ENCODE data around the gene PRELID2. TPM values are rescaled to one million over a fixed set of nuclear protein-coding genes. Genes with fewer than 3 reads are reported as not detected.

Gene PRELID2
- total RNA-seq, 2 donors from 2014 or later: 6.7 to 14.3 TPM

DNA sequence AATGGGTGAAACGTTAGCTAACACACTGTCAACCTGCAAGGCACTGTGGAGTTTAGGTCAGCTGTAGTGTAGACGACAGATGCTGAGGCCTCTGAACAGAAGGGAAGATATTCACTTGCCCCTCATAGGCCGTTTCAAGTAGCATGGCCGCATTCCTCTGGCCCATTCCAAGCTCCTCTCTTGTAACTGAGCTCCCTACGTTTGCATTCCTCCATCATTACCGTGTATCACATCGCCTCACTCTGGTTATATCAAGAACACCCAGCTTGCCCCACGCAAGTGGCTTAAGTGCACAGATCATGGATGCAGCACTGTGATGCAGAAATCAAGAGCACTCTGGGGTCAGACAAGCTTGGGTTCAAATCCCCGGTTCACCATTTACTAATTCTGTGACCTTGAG is 43.3 kb downstream of the PRELID2 start:
- H3K27ac ChIP-seq (ENCODE audit: low read depth, low read length): no peak overlapping the region
- H3K9me3 ChIP-seq (ENCODE audit: control insufficient read depth, low read length): no peaks in the 10 kb centered on the region
- Mint-ChIP-seq H3K36me3 (ENCODE audit: low read depth) (peaks cover 1% of the 10 kb centered on the region), H3K4me1 (peaks cover 9% of the 10 kb centered on the region), H3K27ac (no peak overlapping the region), H3K4me3 (no peak overlapping the region), H3K9me3 (peaks cover 1% of the 10 kb centered on the region), H3K27me3 (ENCODE audit: insufficient read depth) (no peaks in the 10 kb centered on the region)
- H3K4me1 ChIP-seq (ENCODE audit: control insufficient read depth, insufficient read depth, low read length): no peaks in the 10 kb centered on the region
- peak; percentile 61 for DNase-seq
- WGBS, 2 experiments (ENCODE audit: insufficient coverage in 1 of 2, insufficient read length in 1 of 2): 91 to 95% methylated on average over 9 of the region's 9 CpGs
- no peaks in the 10 kb centered on the region for H3K36me3 ChIP-seq (ENCODE audit: control insufficient read depth, insufficient read depth, low read length)
- no peaks in the 10 kb centered on the region for H3K27me3 ChIP-seq (ENCODE audit: control insufficient read depth, insufficient read depth, low read length, poor library complexity, severe bottlenecking)
- H3K4me3 ChIP-seq (ENCODE audit: low read length): no peak overlapping the region
- no peak for TF ChIP-seq CTCF (conservative IDR thresholded peaks at IDR 0.05)
- no peak overlapping the region for H3K9ac ChIP-seq (ENCODE audit: extremely low read depth, low read length, poor library complexity, severe bottlenecking)

- 0% methylated on average over 1 of the region's 1 CpG; no CpG with 5 or more reads in 1 of the 2 experiments for WGBS, 2 experiments (ENCODE audit: insufficient coverage in 1 of 2, insufficient read length in 1 of 2)
- peaks cover 4% of the 10 kb centered on the region for H3K36me3 Mint-ChIP-seq (ENCODE audit: low read depth)
- no peak overlapping the region for H3K4me3 ChIP-seq (ENCODE audit: low read length)
- H3K27me3 Mint-ChIP-seq (ENCODE audit: insufficient read depth): no peaks in the 10 kb centered on the region
- DNase-seq: no peak
- H3K9me3 ChIP-seq (ENCODE audit: control insufficient read depth, low read length): peaks cover 7% of the 10 kb centered on the region
- no peaks in the 10 kb centered on the region for H3K27me3 ChIP-seq (ENCODE audit: control insufficient read depth, insufficient read depth, low read length, poor library complexity, severe bottlenecking)
- no peak overlapping the region for H3K27ac Mint-ChIP-seq
- H3K4me3 Mint-ChIP-seq: no peak overlapping the region
- peaks cover 16% of the 10 kb centered on the region for H3K4me1 Mint-ChIP-seq
- H3K9me3 Mint-ChIP-seq: peaks cover 9% of the 10 kb centered on the region
- no peaks in the 10 kb centered on the region for H3K36me3 ChIP-seq (ENCODE audit: control insufficient read depth, insufficient read depth, low read length)
- H3K4me1 ChIP-seq (ENCODE audit: control insufficient read depth, insufficient read depth, low read length): no peaks in the 10 kb centered on the region
- H3K9ac ChIP-seq (ENCODE audit: extremely low read depth, low read length, poor library complexity, severe bottlenecking): no peak overlapping the region
- no peak for TF ChIP-seq CTCF (conservative IDR thresholded peaks at IDR 0.05)
- no peak overlapping the region for H3K27ac ChIP-seq (ENCODE audit: low read depth, low read length)
Measured at GRCh38 chr5:145787996-145788395, 47.1 kb downstream of the PRELID2 start.

- Histone ChIP-seq H3K27ac (ENCODE audit: low read depth, low read length) (no peak overlapping the region), H3K27me3 (ENCODE audit: control insufficient read depth, insufficient read depth, low read length, poor library complexity, severe bottlenecking) (no peaks in the 10 kb centered on the region), H3K9me3 (ENCODE audit: control insufficient read depth, low read length) (peaks cover 7% of the 10 kb centered on the region), H3K36me3 (ENCODE audit: control insufficient read depth, insufficient read depth, low read length) (no peaks in the 10 kb centered on the region), H3K4me3 (ENCODE audit: low read length) (no peak overlapping the region), H3K9ac (ENCODE audit: extremely low read depth, low read length, poor library complexity, severe bottlenecking) (no peak overlapping the region), H3K4me1 (ENCODE audit: control insufficient read depth, insufficient read depth, low read length) (no peaks in the 10 kb centered on the region)
- Mint-ChIP-seq H3K36me3 (ENCODE audit: low read depth) (peaks cover 4% of the 10 kb centered on the region), H3K4me3 (no peak overlapping the region), H3K4me1 (peaks cover 20% of the 10 kb centered on the region), H3K27me3 (ENCODE audit: insufficient read depth) (no peaks in the 10 kb centered on the region), H3K27ac (no peak overlapping the region), H3K9me3 (peaks cover 9% of the 10 kb centered on the region)
- no peak for DNase-seq
- 70 to 85% methylated on average over 2 to 3 of the region's 3 CpGs for WGBS, 2 experiments (ENCODE audit: insufficient coverage in 1 of 2, insufficient read length in 1 of 2)
- no peak for TF ChIP-seq CTCF (conservative IDR thresholded peaks at IDR 0.05)
Measured at GRCh38 chr5:145787507-145787906, 47.6 kb downstream of the PRELID2 start.

Data from endodermal cell (in vitro differentiated cells).